HG03060 (cell line): ENCODE data around the gene VSTM2L.

Source experiments
- ATAC-seq: cut with Tn5 transposase; IDR thresholded peaks from one replicate; pipeline ENCODE4 v1.9.1; 2021; ENCODE audit warnings: low read depth, moderate number of reproducible peaks; ENCODE audit not compliant: unreplicated experiment

The VSTM2L gene

DNA sequence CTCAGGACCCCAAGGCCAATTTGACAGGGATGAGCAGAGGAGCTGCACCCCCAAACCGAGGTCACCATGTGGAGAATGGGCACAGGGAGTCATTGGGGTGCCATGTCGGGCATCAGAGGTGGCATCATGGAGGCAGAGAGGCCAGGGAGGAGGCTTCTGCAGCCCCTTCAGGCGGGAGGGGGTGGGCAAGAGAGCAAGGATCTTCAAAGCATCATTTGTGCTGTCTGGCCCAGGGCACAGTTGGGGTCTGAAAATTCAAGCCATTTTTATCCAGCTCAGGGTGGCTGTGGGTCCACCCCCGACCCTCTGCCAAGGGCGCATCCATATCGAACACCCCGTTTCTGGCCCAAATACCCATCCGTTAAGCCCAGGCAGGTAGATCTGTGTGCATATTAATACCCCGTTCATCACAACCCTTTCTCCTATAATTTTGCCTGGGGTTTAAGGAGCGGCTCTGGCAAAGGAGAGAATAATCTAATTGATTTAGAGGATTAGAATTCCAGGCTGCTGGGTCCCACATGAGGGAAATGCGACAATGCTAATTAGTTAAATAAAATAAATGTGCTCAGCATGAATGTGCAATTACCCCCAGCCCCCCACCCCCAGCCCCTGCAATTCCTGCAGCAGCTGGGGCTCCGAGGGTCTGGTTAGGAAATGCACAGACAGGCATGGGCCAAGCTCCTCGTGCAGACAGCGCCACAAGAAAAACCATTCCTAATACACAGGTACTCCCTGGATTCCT is 31.9 kb downstream of the VSTM2L start:
- no peak for ATAC-seq

DNA sequence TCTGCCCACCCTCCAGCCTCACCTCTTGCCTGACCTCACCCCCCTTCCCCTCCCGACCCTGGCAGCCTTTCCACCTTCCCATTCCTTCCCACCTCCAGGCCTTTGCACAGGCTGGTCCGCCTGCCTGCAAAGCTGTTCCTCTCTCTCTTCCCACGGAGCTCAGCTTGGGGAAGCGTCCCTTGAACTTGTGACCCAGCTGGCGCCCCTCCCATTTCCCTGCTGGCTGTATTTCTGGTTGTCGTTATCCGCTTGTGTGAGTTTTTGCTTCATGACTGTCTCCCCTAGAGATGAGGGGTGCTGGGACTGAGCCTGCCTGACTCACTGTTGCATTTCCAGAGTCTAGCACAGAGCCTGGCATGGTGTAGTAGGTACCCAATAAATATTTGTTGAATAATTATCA is 32.5 kb downstream of the VSTM2L start:
- ATAC-seq = no peak

DNA sequence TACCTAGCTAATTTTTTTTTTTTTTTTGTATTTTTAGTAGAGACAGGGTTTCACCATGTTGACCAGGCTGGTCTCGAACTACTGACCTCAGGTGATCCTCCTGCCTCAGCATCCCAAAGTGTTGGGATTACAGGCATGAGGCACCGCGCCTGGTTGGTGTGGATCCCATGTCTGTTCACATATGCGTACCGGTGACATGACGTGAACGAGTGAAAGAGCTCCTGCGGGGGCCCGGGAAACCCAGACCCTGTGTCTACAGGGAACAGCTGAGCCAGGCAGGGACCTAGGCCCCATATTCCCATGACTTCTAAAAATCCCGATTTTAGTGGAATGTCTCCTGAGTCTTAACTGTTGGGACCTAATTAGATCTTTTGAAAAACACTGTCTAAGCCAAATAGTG is 33.1 kb downstream of the VSTM2L start:
- ATAC-seq = no peak

DNA sequence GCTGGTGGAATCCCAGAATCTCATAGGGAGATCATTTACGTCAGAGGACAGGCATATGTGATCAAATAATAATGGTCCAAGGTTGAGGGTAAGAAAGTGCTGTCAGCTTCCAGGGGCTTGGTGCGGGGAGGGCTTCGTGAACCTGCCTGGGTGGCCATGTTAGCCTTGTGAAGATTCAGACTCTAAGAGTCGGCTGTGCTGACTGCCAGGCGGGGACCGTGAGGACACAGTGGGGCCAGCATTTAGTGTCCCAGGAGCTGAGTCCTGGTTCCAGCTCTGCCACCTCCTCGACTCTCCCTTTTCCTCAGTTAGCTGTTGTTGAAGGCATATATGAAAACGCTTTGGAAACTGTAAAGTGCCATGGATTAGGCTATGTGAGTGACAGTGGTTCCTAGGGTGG is 33.5 kb downstream of the VSTM2L start:
- ATAC-seq = no peak

DNA sequence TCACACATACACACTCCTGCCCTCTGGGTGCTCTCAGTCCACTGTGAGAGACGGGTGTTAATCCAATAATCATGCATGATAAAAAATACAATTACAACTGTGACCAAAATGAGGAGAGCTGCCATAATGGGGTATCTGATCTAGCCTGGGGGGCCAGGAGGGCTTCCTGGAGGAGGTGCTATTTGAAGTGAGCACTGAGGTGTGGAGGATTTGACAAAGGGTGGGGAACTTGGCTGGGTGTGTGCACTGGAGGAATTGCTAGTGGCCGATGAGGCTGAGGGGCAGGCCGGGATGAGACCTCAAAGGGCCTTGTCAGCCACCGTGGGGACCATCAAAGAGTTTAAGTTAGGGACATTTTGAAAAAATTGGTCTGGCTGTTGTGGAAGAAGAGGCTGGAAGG is 34.8 kb downstream of the VSTM2L start:
- ATAC-seq = no peak

DNA sequence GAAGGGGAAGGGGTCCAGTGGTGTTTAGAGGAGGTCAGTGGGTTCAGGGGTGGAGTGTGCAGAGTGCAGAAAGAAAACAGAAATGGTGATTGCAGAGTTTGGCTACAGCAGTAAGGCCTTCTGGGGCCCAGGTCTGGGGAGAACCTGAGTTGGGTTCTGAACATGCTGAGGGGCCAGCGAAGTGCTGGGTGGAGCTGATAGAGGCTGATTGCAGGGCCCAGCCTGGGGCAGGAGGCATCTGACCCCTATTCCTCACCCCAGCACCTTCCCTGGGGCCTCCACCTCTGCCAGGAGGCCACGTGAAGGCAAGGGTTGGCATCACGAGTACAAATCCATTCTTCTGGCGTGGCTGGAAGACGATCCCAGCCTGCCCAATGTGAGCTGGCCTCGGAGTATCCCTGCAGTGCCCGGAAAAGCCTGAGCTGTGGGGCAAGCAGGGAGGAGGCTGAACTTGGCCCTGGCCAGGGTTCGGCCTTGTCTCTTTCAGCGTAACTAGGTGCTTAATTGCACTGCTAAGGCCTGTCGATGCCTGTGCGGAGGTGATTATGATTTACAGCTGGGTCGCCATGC is 35.3 kb downstream of the VSTM2L start:
- ATAC-seq = no peak

DNA sequence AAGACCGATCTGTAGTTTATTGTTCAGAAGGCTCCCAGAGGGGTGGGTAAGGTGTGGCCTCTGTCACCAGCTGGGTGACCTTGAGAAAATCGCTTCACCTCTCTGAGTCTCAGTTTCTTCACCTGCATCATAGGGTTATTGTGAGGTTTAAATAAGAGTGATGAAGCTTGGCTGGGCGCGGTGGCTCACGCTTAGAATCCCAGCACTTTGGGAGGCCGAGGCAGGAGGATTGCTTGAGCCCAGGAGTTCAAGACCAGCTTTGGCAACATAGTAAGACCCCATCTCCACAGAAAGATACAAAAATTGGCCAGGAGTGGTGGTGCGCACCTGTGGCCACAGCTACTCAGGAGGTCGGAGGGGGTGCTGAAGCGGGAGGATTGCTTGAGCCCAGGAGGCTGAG is 36.0 kb downstream of the VSTM2L start:
- ATAC-seq = no peak

DNA sequence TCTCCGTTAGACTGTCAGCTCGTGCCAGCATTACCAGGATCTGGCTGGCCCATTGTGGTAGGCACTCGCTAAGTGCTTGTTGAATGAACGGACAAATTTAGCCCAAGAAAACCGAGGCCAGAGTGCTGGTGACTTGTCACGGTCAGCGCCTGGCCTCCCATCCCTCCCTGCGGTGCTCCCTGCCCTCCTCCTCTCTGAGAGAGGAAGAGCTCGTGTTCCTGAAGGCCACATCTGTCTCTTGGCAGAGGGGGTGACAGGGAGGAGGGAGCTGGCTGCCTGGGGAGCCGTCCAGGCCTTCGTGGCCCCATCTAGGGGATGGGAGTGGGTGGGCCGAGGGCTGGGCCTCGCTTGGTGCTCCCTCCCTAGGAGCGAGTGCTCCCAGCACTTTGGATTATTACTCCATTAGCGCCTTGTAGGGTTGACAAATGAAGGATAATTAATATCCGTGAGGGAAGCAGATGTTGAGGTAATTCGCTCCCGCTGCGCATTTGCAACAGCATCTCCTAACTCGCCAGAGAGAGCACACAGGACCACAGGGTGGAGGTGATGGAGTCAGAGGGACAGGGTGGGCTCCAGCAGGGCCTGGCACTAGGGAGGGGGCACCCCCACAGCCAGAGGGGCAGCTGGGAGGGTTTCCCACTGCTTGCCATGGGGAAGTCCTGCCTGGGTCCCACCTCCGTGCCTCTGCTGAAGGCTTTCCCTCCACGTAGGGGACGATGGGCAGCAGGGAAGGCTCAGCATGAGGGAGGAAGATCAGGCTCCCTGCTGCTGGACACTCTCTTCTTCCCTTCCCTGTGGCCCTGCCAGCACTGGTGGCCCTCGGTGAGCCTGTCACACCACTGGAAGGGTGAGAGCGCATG is 37.0 kb downstream of the VSTM2L start:
- no peak for ATAC-seq

DNA sequence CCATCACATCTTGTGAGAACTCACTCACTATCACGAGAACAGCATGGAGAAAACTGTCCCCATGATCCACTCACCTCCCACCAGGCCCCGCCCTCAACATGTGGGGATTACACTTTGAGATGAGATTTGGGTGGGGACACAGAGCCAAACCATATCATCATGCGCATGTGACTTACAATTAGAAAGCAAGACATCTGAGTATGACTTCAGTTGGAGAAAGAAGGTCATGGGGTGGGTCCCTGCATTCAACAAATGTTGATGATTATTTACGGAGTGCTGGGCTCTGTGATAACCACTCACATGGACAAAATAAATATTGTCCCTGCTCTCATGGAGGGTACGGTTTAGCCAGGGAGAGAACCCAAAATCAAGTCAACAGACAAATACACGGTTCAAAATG is 37.9 kb downstream of the VSTM2L start:
- no peak for ATAC-seq

DNA sequence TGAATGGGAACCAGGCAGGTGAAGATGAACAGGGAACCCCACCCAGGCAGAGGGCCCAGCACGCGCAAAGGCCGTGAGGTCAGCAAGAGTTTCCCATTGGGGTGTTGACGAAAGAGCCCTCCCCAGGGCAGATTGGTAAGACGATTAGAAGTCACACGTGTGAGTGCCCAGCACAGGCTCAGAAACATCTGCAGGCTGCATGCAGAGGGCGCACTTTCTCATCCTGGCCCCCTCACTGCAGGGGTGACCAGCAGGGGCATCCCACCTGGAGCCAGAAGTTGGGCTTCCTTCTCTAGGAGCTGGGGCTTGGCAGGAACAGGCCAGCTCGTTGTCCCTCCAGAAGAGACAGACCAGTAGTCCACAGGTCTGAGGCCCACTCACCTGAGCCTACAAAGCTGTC is 38.4 kb downstream of the VSTM2L start:
- ATAC-seq = no peak

DNA sequence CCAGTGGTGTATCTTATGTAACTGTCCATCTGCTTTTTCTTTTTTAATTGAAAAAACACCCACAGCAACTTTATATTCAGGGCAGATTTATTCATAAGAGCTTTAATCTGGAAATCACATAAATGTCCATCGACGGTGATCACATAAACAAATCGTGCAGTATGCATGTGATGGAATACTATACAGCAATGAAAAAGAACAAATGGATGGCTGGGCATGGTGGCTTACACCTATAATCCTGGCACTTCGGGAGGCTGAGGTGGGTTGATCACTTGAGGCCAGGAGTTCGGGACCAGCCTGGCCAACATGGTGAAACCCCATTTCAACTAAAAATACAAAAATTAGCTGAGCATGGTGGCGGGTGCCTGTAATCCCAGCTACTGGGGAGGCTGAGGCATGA is 39.1 kb downstream of the VSTM2L start:
- no peak for ATAC-seq

DNA sequence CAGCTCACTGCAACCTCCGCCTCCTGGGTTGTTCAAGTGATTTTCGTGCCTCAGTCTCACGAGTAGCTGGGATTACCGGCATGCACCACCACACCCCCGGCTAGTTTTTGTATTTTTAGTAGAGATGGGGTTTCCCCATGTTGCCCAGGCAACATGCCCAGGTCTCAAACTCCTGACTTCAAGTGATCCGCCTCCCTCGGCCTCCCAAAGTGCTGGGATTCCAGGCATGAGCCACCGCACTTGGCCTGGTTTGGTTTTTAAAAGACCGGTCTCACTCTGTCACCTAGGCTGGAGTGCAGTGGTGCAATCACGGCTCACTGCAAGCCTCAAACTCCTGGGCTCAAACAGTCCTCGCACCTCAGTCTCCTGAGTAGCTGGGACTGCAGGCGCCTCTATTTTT is 40.1 kb downstream of the VSTM2L start:
- no peak for ATAC-seq

DNA sequence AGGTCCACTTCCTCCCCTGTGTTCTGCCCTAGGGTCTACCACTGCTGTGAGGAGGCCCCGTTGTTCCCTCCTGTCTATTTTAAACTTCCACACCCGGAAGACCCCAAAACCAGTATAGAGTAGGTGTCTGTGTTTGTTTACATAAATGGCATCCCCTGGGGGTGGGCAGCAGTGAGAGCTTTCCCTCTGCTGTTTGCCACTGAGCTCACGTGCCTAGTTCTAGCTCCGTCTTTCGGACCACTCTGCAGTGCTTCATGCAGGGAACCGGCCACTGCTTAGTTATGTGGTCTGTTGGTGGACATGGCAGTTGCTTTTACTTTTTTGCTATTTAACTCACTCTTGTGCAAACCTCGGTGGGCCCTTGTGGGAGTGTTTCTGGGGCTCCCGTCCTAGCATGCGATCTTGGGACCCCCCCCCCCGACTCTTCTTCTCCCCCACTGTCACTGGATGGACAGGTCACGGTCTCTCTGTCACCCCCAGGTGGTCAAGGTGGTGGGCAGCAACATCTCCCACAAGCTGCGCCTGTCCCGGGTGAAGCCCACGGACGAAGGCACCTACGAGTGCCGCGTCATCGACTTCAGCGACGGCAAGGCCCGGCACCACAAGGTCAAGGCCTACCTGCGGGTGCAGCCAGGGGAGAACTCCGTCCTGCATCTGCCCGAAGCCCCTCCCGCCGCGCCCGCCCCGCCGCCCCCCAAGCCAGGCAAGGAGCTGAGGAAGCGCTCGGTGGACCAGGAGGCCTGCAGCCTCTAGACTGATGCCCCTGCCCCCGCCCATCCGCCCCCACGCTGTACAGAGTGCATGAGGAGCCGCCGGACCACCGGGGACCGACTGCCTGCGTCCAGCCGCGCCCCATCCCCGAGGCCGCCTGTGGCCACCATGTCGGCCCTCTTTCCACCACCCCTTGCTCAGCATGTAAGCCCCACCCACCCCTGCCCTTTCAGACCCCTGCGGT is 40.9 kb downstream of the VSTM2L start:
- ATAC-seq = no peak

DNA sequence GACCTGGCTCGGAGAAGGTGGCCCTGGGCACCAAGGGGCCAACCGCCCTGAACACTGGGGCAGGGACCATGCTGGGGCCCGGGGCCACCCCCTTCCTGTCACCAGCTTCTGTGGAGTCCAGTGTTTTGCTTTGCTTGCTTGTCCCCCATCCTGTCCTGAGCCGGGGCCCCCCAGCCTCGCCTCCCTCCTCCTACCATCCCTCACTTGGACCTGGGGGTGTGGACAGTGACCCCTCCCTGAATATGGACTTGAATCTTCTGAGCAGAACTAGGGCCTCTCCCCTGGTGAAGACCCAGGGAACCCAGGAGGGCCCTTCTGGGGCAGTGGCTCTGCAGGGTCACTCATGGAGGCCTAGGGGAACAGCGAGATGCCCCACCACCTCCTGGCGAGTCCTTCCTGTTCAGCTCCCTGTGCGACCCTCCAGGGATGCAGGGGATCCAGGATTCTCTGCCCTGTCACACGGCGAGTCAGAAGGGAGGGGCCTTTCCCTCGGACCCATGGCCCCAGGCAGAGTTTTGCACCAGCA is 41.6 kb downstream of the VSTM2L start:
- ATAC-seq = no peak

DNA sequence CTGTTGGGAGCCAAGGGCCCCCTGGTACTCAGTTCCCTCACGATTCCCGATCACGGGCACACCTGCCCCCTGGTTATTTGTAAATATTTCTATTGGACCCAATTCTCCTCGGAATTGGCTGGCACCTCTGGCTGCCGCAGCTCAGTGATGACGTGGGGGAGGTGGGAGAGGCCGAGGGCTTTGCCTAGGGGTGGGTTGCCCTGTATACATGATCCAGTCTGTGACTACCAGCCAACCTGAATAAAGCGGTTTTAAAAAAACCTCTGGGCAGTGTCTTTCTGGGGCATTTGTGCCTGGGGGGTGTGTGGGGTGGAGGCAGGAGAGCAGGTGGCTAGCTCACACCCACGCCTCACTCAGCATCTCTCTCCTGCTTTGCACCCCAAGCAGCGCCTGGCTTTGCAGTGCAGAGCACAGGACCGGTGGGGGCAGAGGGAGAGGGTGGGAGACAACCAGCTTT is 42.2 kb downstream of the VSTM2L start:
- ATAC-seq = no peak

DNA sequence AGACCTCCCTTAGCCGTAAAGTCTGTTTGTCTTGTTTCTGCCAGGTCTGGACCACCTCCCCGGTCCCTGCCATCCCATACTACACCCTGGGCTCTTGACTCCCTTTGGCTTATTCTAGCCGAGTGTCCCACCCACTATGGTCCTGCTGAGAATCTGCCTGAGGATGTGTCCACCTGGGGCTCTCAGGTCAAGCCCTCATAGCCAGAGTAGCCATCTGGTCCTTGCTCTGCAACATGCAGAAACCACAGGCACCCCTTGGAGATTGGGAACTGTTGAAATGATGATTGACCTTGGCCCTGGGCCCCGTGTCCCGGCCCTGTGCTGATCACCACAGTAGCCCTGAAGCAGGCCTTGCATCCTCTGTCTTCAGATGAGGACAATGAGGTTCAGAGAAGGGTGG is 44.0 kb downstream of the VSTM2L start:
- no peak for ATAC-seq

DNA sequence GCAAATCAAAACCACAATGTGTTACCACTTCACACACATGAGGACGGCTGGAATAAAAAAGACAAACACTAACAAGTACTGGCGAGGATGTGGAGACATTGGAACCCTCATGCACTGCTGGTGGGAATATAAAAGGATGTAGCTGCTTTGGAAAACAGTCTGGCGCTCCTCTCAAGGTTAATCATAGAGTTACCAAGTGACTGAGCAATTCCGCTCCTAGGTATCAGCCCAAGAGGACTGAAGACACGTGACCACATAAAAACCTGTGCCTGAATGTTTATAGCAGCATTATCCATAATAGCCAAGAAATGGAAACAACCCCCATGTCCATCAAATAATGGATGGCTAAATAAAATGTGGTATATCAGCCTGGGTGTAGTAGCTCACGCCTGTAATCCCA is 45.0 kb downstream of the VSTM2L start:
- ATAC-seq = no peak

DNA sequence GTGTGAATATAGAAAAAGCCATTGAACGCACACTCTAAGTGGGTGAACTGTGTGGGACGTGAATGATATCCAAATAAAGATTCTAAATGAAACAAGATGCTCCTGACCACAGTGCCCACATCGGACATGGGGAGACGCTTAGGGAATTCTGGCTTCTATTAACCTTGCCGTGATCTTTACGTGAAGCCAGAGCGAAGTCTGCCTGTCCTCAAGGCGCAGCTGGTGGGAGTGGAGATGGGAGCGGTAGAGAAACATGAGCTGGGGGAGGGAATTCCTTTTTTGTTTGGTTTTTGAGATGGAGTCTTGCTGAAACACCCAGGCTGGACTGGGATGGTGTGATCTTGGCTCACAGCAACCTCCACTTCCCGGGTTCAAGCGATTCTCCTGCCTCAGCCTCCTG is 46.0 kb downstream of the VSTM2L start:
- no peak for ATAC-seq

DNA sequence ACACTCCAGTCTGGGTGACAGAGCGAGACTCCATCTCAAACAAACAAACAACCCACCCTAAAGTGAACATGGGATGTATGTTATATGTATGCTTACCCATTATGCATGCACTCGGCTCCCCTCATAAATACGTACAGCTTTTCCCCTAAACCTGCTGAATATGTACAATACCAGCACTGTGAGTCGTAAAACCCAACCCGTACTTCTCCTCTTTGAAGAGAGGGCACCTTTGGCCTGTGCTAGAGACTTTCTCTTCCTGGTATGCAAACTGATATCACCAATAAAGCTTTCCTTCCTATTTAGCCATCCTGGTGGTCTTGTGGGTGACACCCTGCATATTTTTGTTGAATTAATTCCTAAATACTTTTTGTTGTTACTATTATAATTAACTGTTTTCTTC is 51.3 kb downstream of the VSTM2L start:
- no peak for ATAC-seq

DNA sequence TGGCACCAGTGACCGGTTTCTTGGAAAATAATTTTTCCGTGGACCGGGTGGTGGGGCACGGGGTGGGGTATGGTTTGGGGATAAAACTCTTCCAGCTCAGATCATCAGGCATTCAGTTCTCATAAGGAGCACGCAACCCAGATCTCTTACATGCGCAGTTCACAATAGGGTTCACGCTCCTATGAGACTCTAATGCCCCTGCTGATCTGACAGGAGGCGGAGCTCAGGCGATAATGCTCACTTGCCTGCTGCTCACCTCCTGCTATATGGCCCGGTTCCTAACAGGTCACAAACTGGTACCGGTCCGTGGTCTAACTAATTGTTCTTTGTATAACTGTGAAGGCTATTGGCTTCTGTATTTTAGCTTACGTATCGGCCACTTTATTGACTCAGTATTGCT is 51.7 kb downstream of the VSTM2L start:
- no peak for ATAC-seq
